ENCODE data around the gene CSNK1D.

GRCh38 chr17:82296511-82297279 lies 23.2 kb upstream of the CSNK1D start:
- TF ChIP-seq CTCF (IDR thresholded peaks at IDR 0.05) (no peak), POLR2A (IDR thresholded peaks at IDR 0.05) (no peak)
